Suprapubic skin (tissue), 4 donors: ENCODE measurements around the gene ETV1.

ENCODE experiments used
- POLR2A ChIP-seq, 2 donors: fragments of 450-650 bp; IDR thresholded peaks; one replicate each; pipeline ENCODE4 v1.6.1; 2017; ENCODE audit warnings: antibody characterized with exemption in 2 of 2, mild to moderate bottlenecking in 2 of 2, moderate library complexity in 2 of 2
- POLR2AphosphoS5 ChIP-seq, 3 donors: sonication (generic); formaldehyde crosslinking; IDR thresholded peaks; one replicate each; pipeline ENCODE4 v1.6.1; 2017; ENCODE audit warnings: antibody characterized with exemption in 3 of 3

- no peak for TF ChIP-seq POLR2A (IDR thresholded peaks at IDR 0.05)
- TF ChIP-seq POLR2AphosphoS5 (IDR thresholded peaks at IDR 0.05), result no peak
Observed at GRCh38 chr7:13963925-13964324, 25.5 kb downstream of the ETV1 start.
